Mucosa of descending colon (tissue), 3 donors: ENCODE data around the gene PGS1. TPM values are rescaled to one million over a fixed set of nuclear protein-coding genes. Genes with fewer than 3 reads are reported as not detected.
"Not testable (repeated sequence)": the region's sequence is repeated elsewhere in the genome, so short reads cannot be mapped to it uniquely, and the experiment has no call there.

Experiments
- ATAC-seq: fragments of 200-7000 bp; cut with Tn5 transposase; one replicate; pipeline ENCODE4 v1.9.1; 2020; ENCODE audit warnings: mild to moderate bottlenecking, moderate library complexity
- DNase-seq, 3 donors: peaks; one replicate each; pipeline ENCODE4 v3.0.0-alpha.2; 2020
- H3K36me3 ChIP-seq: fragments of 200-600 bp; one replicate; pipeline ENCODE4 v1.8.0; 2021; ENCODE audit warnings: low read depth, mild to moderate bottlenecking
- H3K4me1 ChIP-seq: fragments of 200-600 bp; one replicate; pipeline ENCODE4 v1.8.0; 2021; ENCODE audit warnings: low read depth, mild to moderate bottlenecking
- H3K4me3 ChIP-seq: fragments of 200-600 bp; one replicate; pipeline ENCODE4 v1.8.0; 2021; ENCODE audit warnings: mild to moderate bottlenecking
- H3K9me3 ChIP-seq: fragments of 200-600 bp; one replicate; pipeline ENCODE4 v1.8.0; 2021; ENCODE audit warnings: mild to moderate bottlenecking
- intact Hi-C, 2 donors: fragments of 100-400 bp; cut with DNase I in 1 of 2; cut with micrococcal nuclease in 1 of 2; formaldehyde crosslinking; loops; one replicate each; pipeline versions ENCODE4 v1.11.0 to v1.11.1; 2022; cut with DNase I, micrococcal nuclease
- total RNA-seq, 3 donors: library from RNA; stranded (reverse); fragmentation: NEBNext Ultra II Directional in 2 of 3; extraction: Animal tissue kit (Norgen Biotek cat#: 25700) in 2 of 3; gene quantifications; one replicate each; pipeline versions ENCODE4 v1.2.1 to v1.2.4, GENCODE V29; 2021 to 2023
- TF ChIP-seq, protein P1 (sequence below): fragments of 200-600 bp; IDR thresholded peaks from one replicate; pipeline ENCODE4 v1.8.0; 2022; ENCODE audit warnings: antibody characterized with exemption, mild to moderate bottlenecking
- donor health status: DM: no; HTN: no; CAD: no; lungs with moderate emphysema.
- donor health status: DM: no; HTN: no; CAD: no.
- donor health status: DM: no; HTN: yes; CAD: no.

The PGS1 gene
- total RNA-seq, 3 donors from 2014 or later: 36.2 to 54.3 (median 48.8) TPM

DNA sequence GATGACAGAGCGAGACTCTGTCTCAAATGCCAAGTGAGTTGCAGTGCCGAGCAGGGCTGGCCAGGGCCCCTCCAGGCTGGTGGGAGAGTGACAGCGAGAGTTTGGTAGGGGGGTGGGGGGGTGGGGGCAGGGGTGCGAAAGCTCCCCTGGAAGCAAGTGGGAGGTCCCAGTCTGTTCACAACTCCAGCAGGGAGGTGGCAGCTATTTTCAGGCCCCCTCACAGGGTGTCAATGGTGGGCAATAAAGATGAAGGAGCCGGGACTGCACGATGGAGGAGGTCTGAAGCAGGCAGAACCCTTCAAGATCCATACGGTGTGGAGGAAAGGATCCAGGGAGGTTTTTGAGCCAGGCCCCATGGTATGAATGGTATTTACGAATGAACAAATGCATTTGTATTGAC is 83.7 kb downstream of the PGS1 start:
- Histone ChIP-seq H3K36me3 (no peaks in the 10 kb centered on the region), H3K9me3 (no peaks in the 10 kb centered on the region), H3K4me1 (no peaks in the 10 kb centered on the region), H3K4me3 (no peak overlapping the region)
- DNase-seq (no peak), ATAC-seq (no peak)
- intact Hi-C loops: no loop called here
- TF ChIP-seq, protein P1, sequence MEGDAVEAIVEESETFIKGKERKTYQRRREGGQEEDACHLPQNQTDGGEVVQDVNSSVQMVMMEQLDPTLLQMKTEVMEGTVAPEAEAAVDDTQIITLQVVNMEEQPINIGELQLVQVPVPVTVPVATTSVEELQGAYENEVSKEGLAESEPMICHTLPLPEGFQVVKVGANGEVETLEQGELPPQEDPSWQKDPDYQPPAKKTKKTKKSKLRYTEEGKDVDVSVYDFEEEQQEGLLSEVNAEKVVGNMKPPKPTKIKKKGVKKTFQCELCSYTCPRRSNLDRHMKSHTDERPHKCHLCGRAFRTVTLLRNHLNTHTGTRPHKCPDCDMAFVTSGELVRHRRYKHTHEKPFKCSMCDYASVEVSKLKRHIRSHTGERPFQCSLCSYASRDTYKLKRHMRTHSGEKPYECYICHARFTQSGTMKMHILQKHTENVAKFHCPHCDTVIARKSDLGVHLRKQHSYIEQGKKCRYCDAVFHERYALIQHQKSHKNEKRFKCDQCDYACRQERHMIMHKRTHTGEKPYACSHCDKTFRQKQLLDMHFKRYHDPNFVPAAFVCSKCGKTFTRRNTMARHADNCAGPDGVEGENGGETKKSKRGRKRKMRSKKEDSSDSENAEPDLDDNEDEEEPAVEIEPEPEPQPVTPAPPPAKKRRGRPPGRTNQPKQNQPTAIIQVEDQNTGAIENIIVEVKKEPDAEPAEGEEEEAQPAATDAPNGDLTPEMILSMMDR: no peak

DNA sequence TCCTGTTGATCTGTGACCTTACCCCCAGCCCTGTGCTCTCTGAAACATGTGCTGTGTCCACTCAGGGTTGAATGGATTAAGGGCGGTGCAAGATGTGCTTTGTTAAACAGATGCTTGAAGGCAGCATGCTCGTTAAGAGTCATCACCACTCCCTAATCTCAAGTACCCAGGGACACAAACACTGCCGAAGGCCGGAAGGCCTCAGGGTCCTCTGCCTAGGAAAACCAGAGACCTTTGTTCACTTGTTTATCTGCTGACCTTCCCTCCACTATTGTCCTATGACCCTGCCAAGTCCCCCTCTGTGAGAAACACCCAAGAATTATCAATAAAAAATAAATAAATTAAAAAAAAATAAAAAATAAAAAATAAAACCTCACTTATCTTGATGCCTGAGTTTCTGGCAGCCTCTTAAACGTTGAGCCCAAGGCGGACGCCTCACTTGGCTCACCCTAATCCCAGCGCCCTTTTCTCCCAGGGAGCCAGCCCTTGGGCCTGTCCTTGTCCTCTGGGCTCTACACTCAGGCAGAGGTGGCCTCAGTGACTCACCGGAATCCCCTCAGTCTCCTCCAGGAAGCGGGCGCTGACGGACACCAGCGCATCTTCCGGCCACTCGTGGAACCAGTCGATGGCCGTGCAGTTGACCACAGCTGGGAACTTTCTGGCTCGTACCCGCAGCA is 87.8 kb downstream of the PGS1 start:
- DNase-seq, H3K4me3 ChIP-seq, intact Hi-C loops, H3K4me1 ChIP-seq, H3K9me3 ChIP-seq, H3K36me3 ChIP-seq, ATAC-seq: not testable (repeated sequence)

DNA sequence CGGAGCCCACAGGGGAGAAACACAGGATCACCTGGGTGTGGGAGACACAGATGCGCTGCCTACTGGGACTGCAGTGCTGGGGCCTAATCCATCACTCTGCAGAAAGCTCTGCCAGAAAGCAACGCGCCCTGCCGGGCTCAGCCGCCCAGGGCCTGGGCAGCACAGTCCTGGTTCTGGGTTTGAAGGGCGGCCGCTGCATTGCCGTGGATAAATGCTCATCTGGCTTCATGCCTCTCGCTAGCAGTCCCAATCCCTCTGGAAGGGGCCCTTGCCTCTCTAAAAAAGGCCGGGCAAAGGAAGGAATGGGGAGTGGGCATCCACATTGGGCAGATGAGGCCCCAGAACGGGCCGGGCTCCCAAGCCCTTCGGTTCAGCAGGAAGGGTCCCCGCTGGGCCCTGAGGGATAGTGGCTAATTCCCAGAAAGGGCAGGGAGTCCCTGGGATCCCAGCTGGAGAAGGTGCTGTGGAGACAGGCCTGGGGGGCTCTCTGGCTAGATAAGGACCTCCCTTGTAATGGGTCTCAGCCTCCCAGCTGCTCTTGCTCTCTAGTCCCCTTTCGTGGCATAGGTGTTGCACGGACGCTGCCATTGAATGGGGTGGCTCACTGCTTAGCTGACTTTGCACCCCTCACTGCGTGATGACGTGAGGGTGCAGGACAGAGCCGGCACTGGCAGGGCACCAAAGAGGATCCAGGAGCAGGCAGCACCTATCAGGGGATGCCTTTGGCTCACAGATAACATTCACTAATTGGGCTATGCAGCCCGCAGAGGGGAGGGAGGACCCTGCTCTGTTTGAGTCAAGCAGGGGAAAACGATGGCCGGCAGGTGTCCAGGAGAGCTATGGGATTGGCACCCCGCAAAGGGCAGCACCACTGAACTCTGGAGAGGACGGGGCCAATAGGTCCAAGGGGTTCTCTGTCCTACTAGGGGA is 88.6 kb downstream of the PGS1 start:
- no peak for ATAC-seq
- Histone ChIP-seq H3K4me3 (no peak overlapping the region), H3K36me3 (no peaks in the 10 kb centered on the region), H3K4me1 (no peaks in the 10 kb centered on the region), H3K9me3 (no peaks in the 10 kb centered on the region)
- intact Hi-C loops: no loop called here
- no peak for DNase-seq
- TF ChIP-seq, protein P1: no peak

DNA sequence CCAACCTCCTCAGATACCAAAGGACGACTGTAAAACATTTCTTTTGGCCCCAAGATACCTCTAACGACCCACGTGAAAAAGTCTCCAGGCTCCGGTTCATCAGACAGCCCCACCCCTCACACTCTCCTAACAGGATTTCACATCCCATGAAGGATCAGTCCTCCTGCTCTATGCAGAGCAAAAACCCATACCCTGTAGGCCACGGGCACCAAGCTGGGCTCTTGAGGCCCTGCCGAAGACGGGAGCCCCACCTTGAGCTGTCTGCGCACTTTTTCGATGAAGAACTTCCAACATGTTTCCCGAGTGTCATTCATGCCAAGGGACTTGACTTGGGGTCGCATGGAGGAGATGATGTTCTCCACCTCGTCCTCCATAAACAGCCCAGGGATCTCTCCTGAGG is 89.9 kb downstream of the PGS1 start:
- no peak for DNase-seq
- no peak overlapping the region for H3K4me3 ChIP-seq
- no peaks in the 10 kb centered on the region for H3K36me3 ChIP-seq
- TF ChIP-seq, protein P1: no peak
- intact Hi-C loops: no loop called here
- no peaks in the 10 kb centered on the region for H3K4me1 ChIP-seq
- ATAC-seq: no peak
- no peaks in the 10 kb centered on the region for H3K9me3 ChIP-seq

DNA sequence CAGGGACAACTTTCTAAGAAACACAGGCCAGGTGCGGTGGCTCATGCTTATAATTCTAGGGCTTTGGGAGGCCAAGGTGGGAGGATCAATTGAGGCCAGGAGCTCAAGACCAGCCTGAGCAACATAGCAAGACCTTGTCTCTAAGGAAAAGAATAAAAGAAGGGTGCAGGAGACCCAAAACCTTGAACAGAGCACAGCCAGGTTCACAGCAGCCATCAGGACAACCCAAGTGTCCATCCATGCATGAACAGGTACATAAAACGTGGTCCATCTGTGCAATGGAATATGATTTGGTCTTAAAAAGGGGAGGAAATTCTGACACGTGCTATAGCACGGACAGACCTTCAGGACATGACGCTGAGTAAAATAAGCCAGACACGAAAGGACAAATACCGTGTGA is 91.0 kb downstream of the PGS1 start:
- intact Hi-C loops: no loop called here
- TF ChIP-seq, protein P1: no peak
- no peak for ATAC-seq
- no peak for DNase-seq
- H3K36me3 ChIP-seq: no peaks in the 10 kb centered on the region
- H3K4me1 ChIP-seq: no peaks in the 10 kb centered on the region
- no peak overlapping the region for H3K4me3 ChIP-seq
- H3K9me3 ChIP-seq: no peaks in the 10 kb centered on the region

DNA sequence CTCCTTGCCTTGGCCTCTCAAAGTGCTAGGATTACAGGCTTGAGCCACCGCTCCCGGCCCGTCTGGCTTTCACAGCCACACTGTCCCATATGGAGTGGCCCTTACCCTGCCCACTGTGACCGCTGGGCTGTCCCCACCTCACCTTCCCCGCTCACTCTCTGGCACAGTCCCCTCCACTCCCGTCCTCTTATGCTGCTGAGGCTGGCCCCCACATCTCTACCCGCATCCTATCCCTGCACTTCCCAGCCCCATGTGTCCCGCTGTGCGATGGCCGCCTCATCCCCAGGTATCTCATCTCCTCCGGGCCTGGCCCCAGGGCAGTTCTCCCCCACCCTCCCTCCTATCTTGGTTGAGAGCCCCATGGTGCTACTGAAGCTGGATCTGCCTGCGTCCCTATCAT is 93.2 kb downstream of the PGS1 start:
- no peaks in the 10 kb centered on the region for H3K9me3 ChIP-seq
- TF ChIP-seq, protein P1: no peak
- no peak overlapping the region for H3K4me3 ChIP-seq
- H3K4me1 ChIP-seq: no peaks in the 10 kb centered on the region
- DNase-seq (no peak), ATAC-seq (no peak)
- intact Hi-C loops: no loop called here
- no peaks in the 10 kb centered on the region for H3K36me3 ChIP-seq
